Lower lobe of right lung (tissue), 2 donors: Measurements from ENCODE around the gene ADAMTS8. TPM values are rescaled to one million over a fixed set of nuclear protein-coding genes. Genes with fewer than 3 reads are reported as not detected.

ENCODE experiments used
- ATAC-seq, 2 donors: fragments of 200-7000 bp; cut with Tn5 transposase; one replicate each; pipeline ENCODE4 v1.9.1; 2020 to 2022; ENCODE audit warnings: mild to moderate bottlenecking in 2 of 2, moderate library complexity in 2 of 2
- DNase-seq: peaks from one replicate; pipeline ENCODE4 v3.0.0-alpha.2; 2020
- H3K27ac ChIP-seq: fragments of 200-600 bp; one replicate; pipeline ENCODE4 v1.8.0; 2022
- H3K27me3 ChIP-seq: fragments of 200-600 bp; one replicate; pipeline ENCODE4 v1.8.0; 2022; ENCODE audit warnings: low read depth
- H3K36me3 ChIP-seq: fragments of 200-600 bp; one replicate; pipeline ENCODE4 v1.8.0; 2022; ENCODE audit warnings: mild to moderate bottlenecking
- H3K4me1 ChIP-seq: fragments of 200-600 bp; one replicate; pipeline ENCODE4 v1.8.0; 2022
- H3K4me3 ChIP-seq: fragments of 200-600 bp; one replicate; pipeline ENCODE4 v1.8.0; 2022; ENCODE audit warnings: mild to moderate bottlenecking
- H3K9me3 ChIP-seq: fragments of 200-600 bp; one replicate; pipeline ENCODE4 v1.8.0; 2022
- intact Hi-C: fragments of 100-400 bp; cut with DNase I; formaldehyde crosslinking; loops from one replicate; pipeline ENCODE4 v1.11.0; 2022
- total RNA-seq: library from RNA; stranded (reverse); fragmentation: NEBNext Ultra II Directional; extraction: Animal tissue kit (Norgen Biotek cat#: 25700); gene quantifications from one replicate; pipeline ENCODE4 v1.2.1, GENCODE V29; 2021
- TF ChIP-seq, protein P1 (sequence below): fragments of 200-600 bp; IDR thresholded peaks from one replicate; pipeline ENCODE4 v1.8.0; 2022; ENCODE audit warnings: antibody characterized with exemption, mild to moderate bottlenecking
- donor health status: DM: no; HTN: yes; CAD: no; lungs with severe emphysema.

The ADAMTS8 gene
- total RNA-seq, 1 donor from 2014 or later: 23.0 TPM

DNA sequence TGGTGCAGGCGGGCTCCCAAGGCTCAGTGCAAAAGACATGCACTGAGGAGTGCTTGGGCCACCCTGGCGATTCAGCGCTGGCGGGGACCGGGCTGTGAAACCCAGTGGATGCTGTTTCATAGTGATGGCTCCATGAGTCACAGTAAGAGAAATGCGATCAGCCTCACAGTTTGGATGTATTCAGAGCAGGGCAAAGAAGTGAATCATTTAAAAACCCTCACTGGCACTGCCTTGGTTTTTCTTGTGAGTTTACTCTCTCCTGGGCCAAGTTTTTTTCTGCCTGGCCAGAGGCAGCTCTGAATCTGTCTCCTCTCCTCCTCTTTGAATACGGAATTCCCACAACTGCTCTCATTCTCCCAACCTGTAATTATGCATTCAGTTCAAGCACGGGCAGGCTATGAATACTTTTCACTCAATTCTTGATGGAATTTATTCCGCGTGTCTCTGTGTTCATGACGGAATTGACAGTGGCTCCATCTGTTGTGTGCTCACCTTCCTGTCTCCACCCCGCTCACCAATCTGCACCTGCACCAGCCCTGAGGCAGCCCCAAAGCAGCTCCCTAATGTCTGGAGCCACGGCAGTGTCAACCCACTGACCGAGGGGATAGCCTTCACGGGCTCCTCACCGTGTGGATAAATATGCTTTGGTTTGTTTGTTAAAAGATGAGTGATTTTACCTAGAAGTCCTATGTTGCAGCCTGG lies 14.9 kb downstream of the ADAMTS8 start:
- H3K27ac ChIP-seq: no peak overlapping the region
- H3K4me1 ChIP-seq: peaks cover 6% of the 10 kb centered on the region
- TF ChIP-seq, protein P1, sequence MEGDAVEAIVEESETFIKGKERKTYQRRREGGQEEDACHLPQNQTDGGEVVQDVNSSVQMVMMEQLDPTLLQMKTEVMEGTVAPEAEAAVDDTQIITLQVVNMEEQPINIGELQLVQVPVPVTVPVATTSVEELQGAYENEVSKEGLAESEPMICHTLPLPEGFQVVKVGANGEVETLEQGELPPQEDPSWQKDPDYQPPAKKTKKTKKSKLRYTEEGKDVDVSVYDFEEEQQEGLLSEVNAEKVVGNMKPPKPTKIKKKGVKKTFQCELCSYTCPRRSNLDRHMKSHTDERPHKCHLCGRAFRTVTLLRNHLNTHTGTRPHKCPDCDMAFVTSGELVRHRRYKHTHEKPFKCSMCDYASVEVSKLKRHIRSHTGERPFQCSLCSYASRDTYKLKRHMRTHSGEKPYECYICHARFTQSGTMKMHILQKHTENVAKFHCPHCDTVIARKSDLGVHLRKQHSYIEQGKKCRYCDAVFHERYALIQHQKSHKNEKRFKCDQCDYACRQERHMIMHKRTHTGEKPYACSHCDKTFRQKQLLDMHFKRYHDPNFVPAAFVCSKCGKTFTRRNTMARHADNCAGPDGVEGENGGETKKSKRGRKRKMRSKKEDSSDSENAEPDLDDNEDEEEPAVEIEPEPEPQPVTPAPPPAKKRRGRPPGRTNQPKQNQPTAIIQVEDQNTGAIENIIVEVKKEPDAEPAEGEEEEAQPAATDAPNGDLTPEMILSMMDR: no peak
- H3K4me3 ChIP-seq: no peak overlapping the region
- DNase-seq (no peak), ATAC-seq (no peak)
- intact Hi-C loops: no loop called here
- no peaks in the 10 kb centered on the region for H3K36me3 ChIP-seq
- no peaks in the 10 kb centered on the region for H3K9me3 ChIP-seq
- no peaks in the 10 kb centered on the region for H3K27me3 ChIP-seq

GRCh38 chr11:130411223-130411622 lies 17.2 kb downstream of the ADAMTS8 start:
- Histone ChIP-seq H3K36me3 (no peaks in the 10 kb centered on the region), H3K4me3 (no peak overlapping the region), H3K9me3 (no peaks in the 10 kb centered on the region), H3K27me3 (no peaks in the 10 kb centered on the region), H3K27ac (no peak overlapping the region), H3K4me1 (no peaks in the 10 kb centered on the region)
- intact Hi-C loops: no loop called here
- DNase-seq: no peak
- TF ChIP-seq, protein P1: no peak
- no peak for ATAC-seq

GRCh38 chr11:130409594-130410388 lies 18.6 kb downstream of the ADAMTS8 start:
- TF ChIP-seq, protein P1: no peak

GRCh38 chr11:130408901-130409300 lies 19.5 kb downstream of the ADAMTS8 start:
- ATAC-seq (no peak), DNase-seq (no peak)
- TF ChIP-seq, protein P1: no peak
- Histone ChIP-seq H3K4me3 (no peak overlapping the region), H3K27me3 (no peaks in the 10 kb centered on the region), H3K9me3 (no peaks in the 10 kb centered on the region), H3K4me1 (no peaks in the 10 kb centered on the region), H3K36me3 (no peaks in the 10 kb centered on the region), H3K27ac (no peak overlapping the region)
- intact Hi-C loops: no loop called here

More at GRCh38 chr11:130409594-130410388, 18.6 kb downstream of the ADAMTS8 start:
- H3K9me3 ChIP-seq: no peaks in the 10 kb centered on the region
- intact Hi-C loops: no loop called here
- DNase-seq (no peak), ATAC-seq (no peak)
- H3K4me1 ChIP-seq: no peaks in the 10 kb centered on the region
- H3K36me3 ChIP-seq: no peaks in the 10 kb centered on the region
- no peaks in the 10 kb centered on the region for H3K27me3 ChIP-seq
- no peak overlapping the region for H3K4me3 ChIP-seq
- H3K27ac ChIP-seq: no peak overlapping the region

DNA sequence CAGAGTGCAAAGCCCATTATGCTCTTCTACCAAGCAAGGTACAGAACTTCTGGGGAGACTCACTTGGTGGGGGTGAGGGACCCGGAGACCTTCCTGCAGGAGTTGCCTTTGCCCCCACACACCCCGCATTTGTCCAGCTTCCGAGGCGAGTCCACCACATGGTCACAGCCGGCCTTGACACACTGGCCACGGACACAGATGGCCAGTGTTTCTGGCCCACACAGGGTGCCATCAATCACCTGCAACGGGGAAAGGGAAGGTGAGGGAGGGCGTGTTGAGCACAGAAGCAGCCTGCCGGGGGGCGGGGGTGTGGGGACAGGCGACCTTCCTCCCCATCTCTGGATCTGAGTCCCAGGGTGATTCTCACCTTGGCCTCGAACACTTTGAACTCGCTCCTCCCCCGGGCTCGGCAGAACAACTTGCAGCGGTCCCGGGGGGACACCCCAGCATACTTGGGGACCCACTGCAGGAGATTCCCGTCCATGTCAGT lies 20.0 kb downstream of the ADAMTS8 start:
- TF ChIP-seq, protein P1: no peak
- intact Hi-C loops: no loop called here

More for the DNA sequence above, 20.0 kb downstream of the ADAMTS8 start:
- Histone ChIP-seq H3K9me3 (no peaks in the 10 kb centered on the region), H3K27me3 (no peaks in the 10 kb centered on the region), H3K27ac (no peak overlapping the region), H3K4me3 (no peak overlapping the region), H3K4me1 (no peaks in the 10 kb centered on the region), H3K36me3 (no peaks in the 10 kb centered on the region)
- ATAC-seq (no peak), DNase-seq (no peak)
